Upper lobe of right lung (tissue), 1 donor: ENCODE data around the gene CTDSPL. TPM values are rescaled to one million over a fixed set of nuclear protein-coding genes. Genes with fewer than 3 reads are reported as not detected.

Experiments
- ATAC-seq: fragments of 200-7000 bp; cut with Tn5 transposase; one replicate; pipeline ENCODE4 v1.9.1; 2020; ENCODE audit warnings: mild to moderate bottlenecking, moderate library complexity
- DNase-seq: peaks from one replicate; pipeline ENCODE4 v3.0.0-alpha.2; 2020
- H3K27ac ChIP-seq: fragments of 200-600 bp; one replicate; pipeline ENCODE4 v1.8.0; 2022
- H3K27me3 ChIP-seq: fragments of 200-600 bp; one replicate; pipeline ENCODE4 v1.8.0; 2022; ENCODE audit warnings: mild to moderate bottlenecking
- H3K36me3 ChIP-seq: fragments of 200-600 bp; one replicate; pipeline ENCODE4 v1.8.0; 2022
- H3K4me1 ChIP-seq: fragments of 200-600 bp; one replicate; pipeline ENCODE4 v1.8.0; 2022
- H3K4me3 ChIP-seq: fragments of 200-600 bp; one replicate; pipeline ENCODE4 v1.8.0; 2022; ENCODE audit warnings: mild to moderate bottlenecking
- H3K9me3 ChIP-seq: fragments of 200-600 bp; one replicate; pipeline ENCODE4 v1.8.0; 2022
- intact Hi-C: fragments of 100-400 bp; cut with DNase I; formaldehyde crosslinking; loops from one replicate; pipeline ENCODE4 v1.11.0; 2022
- total RNA-seq: library from RNA; stranded (reverse); fragmentation: NEBNext Ultra II Directional; extraction: Animal tissue kit (Norgen Biotek cat#: 25700); gene quantifications from one replicate; pipeline ENCODE4 v1.2.1, GENCODE V29; 2021
- TF ChIP-seq, protein P1 (sequence below): fragments of 200-600 bp; IDR thresholded peaks from one replicate; pipeline ENCODE4 v1.8.0; 2022; ENCODE audit warnings: antibody characterized with exemption
- donor health status: DM: no; HTN: yes; CAD: no; lungs with severe emphysema.

Gene CTDSPL
- total RNA-seq, 1 donor from 2014 or later, result 78.6 TPM

DNA sequence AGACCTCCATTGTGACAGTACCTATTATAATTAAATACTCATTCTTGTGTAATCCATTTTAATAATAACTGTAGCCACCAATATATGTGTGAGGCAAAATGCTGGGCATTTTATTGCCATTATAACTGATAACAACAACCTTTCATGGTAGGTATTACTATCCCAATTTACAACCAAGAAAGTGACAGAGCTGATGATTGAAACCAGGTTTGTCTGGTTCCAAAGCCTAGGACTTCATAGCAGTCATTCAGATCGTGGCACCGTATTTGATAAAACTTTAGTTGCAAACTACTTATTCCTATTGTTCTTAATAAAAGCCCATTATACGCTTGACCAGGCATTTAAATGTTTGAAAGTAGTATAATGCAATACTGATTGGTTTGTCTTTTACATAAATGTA is 102.5 kb downstream of the CTDSPL start:
- TF ChIP-seq, protein P1, sequence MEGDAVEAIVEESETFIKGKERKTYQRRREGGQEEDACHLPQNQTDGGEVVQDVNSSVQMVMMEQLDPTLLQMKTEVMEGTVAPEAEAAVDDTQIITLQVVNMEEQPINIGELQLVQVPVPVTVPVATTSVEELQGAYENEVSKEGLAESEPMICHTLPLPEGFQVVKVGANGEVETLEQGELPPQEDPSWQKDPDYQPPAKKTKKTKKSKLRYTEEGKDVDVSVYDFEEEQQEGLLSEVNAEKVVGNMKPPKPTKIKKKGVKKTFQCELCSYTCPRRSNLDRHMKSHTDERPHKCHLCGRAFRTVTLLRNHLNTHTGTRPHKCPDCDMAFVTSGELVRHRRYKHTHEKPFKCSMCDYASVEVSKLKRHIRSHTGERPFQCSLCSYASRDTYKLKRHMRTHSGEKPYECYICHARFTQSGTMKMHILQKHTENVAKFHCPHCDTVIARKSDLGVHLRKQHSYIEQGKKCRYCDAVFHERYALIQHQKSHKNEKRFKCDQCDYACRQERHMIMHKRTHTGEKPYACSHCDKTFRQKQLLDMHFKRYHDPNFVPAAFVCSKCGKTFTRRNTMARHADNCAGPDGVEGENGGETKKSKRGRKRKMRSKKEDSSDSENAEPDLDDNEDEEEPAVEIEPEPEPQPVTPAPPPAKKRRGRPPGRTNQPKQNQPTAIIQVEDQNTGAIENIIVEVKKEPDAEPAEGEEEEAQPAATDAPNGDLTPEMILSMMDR, result no peak
- ATAC-seq (no peak), DNase-seq (no peak)
- intact Hi-C loops, result no loop called here
- Histone ChIP-seq H3K4me1 (peaks cover 45% of the 10 kb centered on the region), H3K27me3 (no peaks in the 10 kb centered on the region), H3K36me3 (peaks cover 4% of the 10 kb centered on the region), H3K9me3 (no peaks in the 10 kb centered on the region), H3K27ac (no peak overlapping the region), H3K4me3 (no peak overlapping the region)

DNA sequence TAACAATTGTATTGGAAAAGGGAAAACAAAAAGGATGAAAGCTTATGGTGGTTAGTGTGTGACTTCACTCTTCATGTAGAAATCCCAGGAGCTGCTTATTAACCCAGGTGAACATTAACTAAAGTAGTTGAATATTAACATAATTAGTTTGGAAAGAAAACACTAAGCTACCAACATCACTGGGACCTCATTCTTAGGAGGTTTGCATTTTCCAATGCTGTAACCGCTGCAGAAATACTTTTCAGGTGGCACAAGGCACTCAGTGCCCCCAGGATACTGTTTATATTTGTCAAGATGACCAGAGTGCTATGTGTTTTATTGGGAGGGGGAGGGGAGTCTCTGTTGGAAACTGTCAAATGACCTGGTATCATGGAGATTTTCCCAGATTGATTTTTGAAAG is 103.0 kb downstream of the CTDSPL start:
- Histone ChIP-seq H3K9me3 (no peaks in the 10 kb centered on the region), H3K4me3 (no peak overlapping the region), H3K36me3 (peaks cover 4% of the 10 kb centered on the region), H3K4me1 (peaks cover 50% of the 10 kb centered on the region), H3K27me3 (no peaks in the 10 kb centered on the region), H3K27ac (no peak overlapping the region)
- TF ChIP-seq, protein P1, result no peak
- DNase-seq (no peak), ATAC-seq (peak; percentile 34)
- intact Hi-C loops, result loop anchor here (5.0 kb wide), 1 partner anchor 107 kb away; no protein-coding TSS in a partner anchor

DNA sequence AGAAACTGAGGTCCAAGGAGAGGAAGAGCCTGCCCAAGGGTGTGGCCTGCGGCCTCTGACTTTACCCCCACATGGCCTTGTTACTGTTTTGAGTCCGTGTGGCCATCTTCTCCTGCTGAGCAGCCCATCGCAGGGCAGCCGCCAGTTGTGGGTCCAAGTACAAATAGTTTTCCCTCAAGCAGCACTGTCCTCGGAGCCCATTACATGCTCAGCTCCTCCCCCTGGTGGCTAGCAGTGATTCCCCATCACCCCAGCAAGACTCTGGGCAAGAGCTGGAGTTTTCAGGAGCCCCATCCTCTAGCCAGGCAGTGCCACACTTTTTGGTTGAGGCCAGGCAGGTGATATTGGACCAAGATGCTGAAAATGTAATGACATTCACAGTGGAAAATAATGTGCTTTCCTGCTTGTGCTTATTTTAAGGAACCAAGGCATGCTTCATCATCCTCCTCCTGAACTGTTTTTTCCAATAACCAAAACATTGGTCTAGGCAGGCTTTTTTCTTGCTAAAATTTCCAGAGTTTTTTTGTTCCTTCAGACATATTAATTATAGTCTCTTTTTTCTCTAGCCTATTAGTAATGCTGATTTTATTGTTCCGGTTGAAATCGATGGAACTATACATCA is 105.7 kb downstream of the CTDSPL start:
- ATAC-seq (peak; percentile 91), DNase-seq (peak; percentile 79)
- Histone ChIP-seq H3K4me1 (peaks cover 33% of the 10 kb centered on the region), H3K27ac (no peak overlapping the region), H3K9me3 (no peaks in the 10 kb centered on the region), H3K27me3 (no peaks in the 10 kb centered on the region), H3K4me3 (no peak overlapping the region), H3K36me3 (peaks cover 4% of the 10 kb centered on the region)
- TF ChIP-seq, protein P1, result peak; percentile 80
- intact Hi-C loops, result loop anchor here (5.0 kb wide), 1 partner anchor 110 kb away; no protein-coding TSS in a partner anchor

DNA sequence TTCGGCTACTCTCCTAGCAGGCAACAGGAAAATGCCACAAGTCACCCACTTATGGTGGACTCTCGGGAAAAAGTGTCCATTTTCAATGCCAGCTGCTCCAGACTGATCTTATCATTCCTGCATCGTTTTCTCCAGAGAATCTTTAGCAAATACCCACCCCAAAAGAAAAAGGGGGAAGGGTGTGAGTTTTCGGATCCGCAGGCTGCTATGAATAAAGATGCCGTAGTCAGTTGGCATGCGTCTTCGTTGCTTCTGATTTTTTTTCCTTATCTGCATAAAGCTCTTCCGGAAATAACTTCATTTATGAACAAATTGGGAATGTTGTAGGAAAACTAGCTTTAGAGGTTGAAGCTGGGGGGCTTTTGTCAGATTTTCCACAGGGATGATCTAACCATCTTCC is 106.5 kb downstream of the CTDSPL start:
- Histone ChIP-seq H3K4me1 (peaks cover 25% of the 10 kb centered on the region), H3K27ac (peak overlapping the region; percentile 63), H3K9me3 (no peaks in the 10 kb centered on the region), H3K27me3 (no peaks in the 10 kb centered on the region), H3K36me3 (peaks cover 4% of the 10 kb centered on the region), H3K4me3 (no peak overlapping the region)
- TF ChIP-seq, protein P1, result no peak
- DNase-seq, result no peak
- intact Hi-C loops, result loop anchor here (5.0 kb wide), 1 partner anchor 111 kb away; no protein-coding TSS in a partner anchor
- ATAC-seq, result no peak

DNA sequence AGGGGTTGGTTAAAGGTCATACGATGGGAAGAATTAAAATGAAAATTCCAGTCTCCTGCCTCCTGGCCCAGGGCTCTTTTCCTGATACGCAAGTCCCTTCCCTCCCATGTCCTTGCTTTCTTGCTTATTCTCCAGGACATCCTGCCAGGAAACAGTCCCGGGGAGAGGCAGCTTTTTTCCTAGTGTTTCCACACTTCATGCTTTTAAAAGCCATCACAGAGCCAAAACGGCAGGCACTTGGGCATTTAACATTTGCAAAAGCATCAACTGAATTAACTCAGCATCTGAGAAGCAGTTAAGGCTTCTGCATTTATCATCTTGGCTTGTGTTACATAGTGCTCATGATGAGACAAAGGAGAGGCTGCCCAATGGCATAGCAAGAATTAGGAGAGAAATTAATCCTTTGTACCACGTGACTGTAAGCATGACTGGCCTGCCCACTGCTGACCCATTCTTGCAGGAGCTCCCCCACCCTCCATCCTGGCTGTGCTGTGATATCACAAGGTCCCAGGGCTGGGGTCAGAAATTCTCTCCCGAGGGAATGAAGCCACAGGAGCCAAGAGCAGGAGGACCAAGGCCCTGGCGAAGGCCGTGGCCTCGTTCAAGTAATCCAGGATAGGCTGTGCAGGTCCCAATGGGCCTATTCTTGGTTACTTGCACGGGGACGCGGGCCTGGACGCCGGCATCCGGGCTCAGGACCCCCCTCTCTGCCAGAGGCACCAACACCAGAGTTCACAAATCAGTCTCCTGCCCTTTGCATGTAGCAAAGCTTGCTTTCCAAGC is 107.3 kb downstream of the CTDSPL start:
- intact Hi-C loops, result loop anchor here (5.0 kb wide), 1 partner anchor 112 kb away; no protein-coding TSS in a partner anchor
- TF ChIP-seq, protein P1, result no peak
- H3K4me3 ChIP-seq, result no peak overlapping the region
- no peaks in the 10 kb centered on the region for H3K9me3 ChIP-seq
- no peak for ATAC-seq
- no peak for DNase-seq
- H3K36me3 ChIP-seq, result peaks cover 4% of the 10 kb centered on the region
- H3K27ac ChIP-seq, result peak overlapping the region; percentile 63
- H3K27me3 ChIP-seq, result no peaks in the 10 kb centered on the region
- peaks cover 23% of the 10 kb centered on the region for H3K4me1 ChIP-seq
